H7 (cell line): Measurements from ENCODE around the gene CLEC1A. TPM values are rescaled to one million over a fixed set of nuclear protein-coding genes. Genes with fewer than 3 reads are reported as not detected.

Experiments used
- DNase-seq: peaks from one replicate; pipeline ENCODE4 v3.0.0; 2012
- H3K27me3 ChIP-seq: 2 replicates; pipeline ENCODE4 v1.6.0; 2011; ENCODE audit warnings: mild to moderate bottlenecking, low read length; ENCODE audit not compliant: control insufficient read depth, insufficient read depth
- H3K36me3 ChIP-seq: replicated peaks from 2 replicates; pipeline ENCODE4 v1.5.1; 2011; ENCODE audit warnings: low read length; ENCODE audit not compliant: control insufficient read depth, insufficient read depth
- H3K4me3 ChIP-seq: 2 replicates; pipeline ENCODE4 v1.5.1; 2011; ENCODE audit warnings: low read depth, mild to moderate bottlenecking, control low read depth, low read length, moderate library complexity; ENCODE audit not compliant: insufficient read depth
- total RNA-seq: library from RNA; depleted of rRNA; stranded (reverse); fragments of >200 nt; shearing (Covaris generic); gene quantifications from 2 replicates; pipeline ENCODE4 v1.2.3, GENCODE V29; 2014

Gene CLEC1A
- total RNA-seq, 1 experiment from 2014 or later: not detected

DNA sequence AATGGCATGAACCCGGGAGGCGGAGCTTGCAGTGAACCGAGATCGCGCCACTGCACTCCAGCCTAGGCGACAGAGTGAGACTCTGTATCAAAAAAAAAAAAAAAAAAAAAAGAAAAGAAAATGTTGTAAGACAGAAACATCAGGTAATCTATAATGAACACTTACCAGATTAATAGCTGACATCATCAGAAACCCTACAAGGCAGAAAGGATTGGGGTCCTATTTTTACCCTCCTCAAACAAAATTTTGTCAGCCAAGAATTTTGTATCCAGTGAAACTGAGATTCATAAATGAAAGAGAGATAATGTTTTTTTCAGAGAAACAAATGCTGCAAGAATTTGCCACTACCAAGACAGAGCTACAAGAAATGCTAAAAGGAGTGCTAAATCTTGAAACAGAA, 14.1 kb downstream of the CLEC1A start:
- Histone ChIP-seq H3K36me3 (no peaks in the 10 kb centered on the region), H3K4me3 (no peak overlapping the region), H3K27me3 (no peaks in the 10 kb centered on the region)
- no peak for DNase-seq

DNA sequence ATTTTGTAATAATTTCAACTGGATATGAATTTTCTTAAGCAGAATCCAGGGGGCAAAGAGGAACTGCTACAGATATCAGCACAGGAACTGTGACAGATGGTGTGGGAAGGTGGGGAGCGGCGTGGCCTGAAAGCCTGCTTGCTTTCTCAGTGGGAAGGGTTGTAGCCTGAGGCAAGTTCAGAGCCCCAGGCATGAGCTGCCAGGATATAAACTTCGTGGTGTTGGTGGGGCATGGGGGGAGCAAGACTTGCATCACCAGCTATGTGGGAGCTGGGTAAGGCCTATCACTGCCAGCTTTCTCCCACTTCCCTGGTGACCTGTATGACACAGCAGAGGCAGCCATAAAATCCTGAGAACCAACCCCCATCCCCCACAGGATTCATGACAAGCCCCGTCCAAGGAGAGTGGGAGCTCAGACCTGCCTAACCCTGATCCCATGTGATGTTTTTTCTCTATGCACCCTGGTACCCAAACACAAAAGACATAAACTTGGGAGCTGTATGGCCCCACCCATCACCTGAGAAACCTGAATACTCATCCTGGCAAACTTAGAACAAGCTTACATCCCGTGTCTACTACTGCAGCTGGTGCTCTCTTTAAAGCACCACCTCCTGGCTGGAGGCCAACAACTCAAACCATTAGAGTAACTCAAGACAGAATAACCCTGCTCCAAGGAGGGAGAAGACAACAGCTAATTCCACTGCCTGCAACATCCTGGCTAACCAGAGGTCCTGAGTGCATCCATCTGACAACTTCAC, 16.5 kb downstream of the CLEC1A start:
- no peaks in the 10 kb centered on the region for H3K27me3 ChIP-seq
- no peak for DNase-seq
- no peaks in the 10 kb centered on the region for H3K36me3 ChIP-seq
- H3K4me3 ChIP-seq: no peak overlapping the region

GRCh38 chr12:10075451-10075850, 23.3 kb downstream of the CLEC1A start:
- H3K27me3 ChIP-seq: no peaks in the 10 kb centered on the region
- DNase-seq: no peak
- H3K4me3 ChIP-seq: no peak overlapping the region
- no peaks in the 10 kb centered on the region for H3K36me3 ChIP-seq

GRCh38 chr12:10073261-10073660, 25.5 kb downstream of the CLEC1A start:
- DNase-seq: no peak
- Histone ChIP-seq H3K36me3 (no peaks in the 10 kb centered on the region), H3K27me3 (no peaks in the 10 kb centered on the region), H3K4me3 (no peak overlapping the region)

DNA sequence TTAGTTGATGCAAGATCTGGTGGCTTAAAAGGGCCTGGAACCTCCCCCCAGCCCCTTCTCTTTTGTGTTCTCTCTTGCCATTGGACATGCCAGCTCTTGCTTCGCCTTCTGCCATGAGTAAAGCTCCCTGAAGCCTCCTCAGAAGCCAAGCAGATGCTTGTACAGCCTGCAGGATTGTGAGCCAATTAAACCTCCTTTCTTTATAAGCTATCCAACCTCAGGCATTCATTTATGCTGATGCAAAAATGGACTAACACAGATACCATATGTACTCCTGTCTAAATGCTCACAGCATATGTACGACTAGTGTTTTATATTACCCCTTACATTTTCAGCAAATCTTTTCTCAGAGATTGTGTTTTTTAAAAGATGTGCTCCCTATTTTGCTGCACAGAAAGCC, 26.7 kb downstream of the CLEC1A start:
- DNase-seq: no peak
- Histone ChIP-seq H3K4me3 (no peak overlapping the region), H3K27me3 (no peaks in the 10 kb centered on the region), H3K36me3 (no peaks in the 10 kb centered on the region)

GRCh38 chr12:10070380-10070779, 28.4 kb downstream of the CLEC1A start:
- no peaks in the 10 kb centered on the region for H3K27me3 ChIP-seq
- no peak for DNase-seq
- H3K36me3 ChIP-seq: no peaks in the 10 kb centered on the region
- H3K4me3 ChIP-seq: no peak overlapping the region

- H3K4me3 ChIP-seq: no peak overlapping the region
- H3K27me3 ChIP-seq: no peaks in the 10 kb centered on the region
- no peak for DNase-seq
- H3K36me3 ChIP-seq: no peaks in the 10 kb centered on the region
These were observed 28.8 kb downstream of the CLEC1A start for GRCh38 chr12:10069976-10070375.

DNA sequence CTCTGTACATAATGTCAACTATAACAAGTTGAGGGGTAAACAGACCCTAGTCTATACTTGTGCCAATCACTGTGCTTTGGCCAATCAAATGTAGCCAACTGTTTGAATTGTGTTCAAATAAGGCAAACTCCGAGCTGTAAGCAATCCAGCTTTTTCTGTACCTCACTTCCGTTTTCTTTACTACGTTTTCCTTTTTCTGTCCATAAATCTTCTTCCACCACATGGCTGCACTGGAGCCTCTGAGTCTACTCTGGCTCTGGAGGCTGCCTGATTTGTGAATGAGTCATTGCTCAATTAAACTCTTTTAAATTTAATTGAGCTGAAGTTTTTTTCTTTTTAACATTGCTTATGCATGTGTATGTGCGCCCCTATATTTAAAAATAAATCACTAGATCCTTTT, 29.7 kb downstream of the CLEC1A start:
- no peaks in the 10 kb centered on the region for H3K36me3 ChIP-seq
- no peak for DNase-seq

GRCh38 chr12:10068644-10069043, 30.1 kb downstream of the CLEC1A start:
- Histone ChIP-seq H3K4me3 (no peak overlapping the region), H3K36me3 (no peaks in the 10 kb centered on the region), H3K27me3 (no peaks in the 10 kb centered on the region)
- no peak for DNase-seq

More for the DNA sequence above, 29.7 kb downstream of the CLEC1A start:
- Histone ChIP-seq H3K27me3 (no peaks in the 10 kb centered on the region), H3K4me3 (no peak overlapping the region)

DNA sequence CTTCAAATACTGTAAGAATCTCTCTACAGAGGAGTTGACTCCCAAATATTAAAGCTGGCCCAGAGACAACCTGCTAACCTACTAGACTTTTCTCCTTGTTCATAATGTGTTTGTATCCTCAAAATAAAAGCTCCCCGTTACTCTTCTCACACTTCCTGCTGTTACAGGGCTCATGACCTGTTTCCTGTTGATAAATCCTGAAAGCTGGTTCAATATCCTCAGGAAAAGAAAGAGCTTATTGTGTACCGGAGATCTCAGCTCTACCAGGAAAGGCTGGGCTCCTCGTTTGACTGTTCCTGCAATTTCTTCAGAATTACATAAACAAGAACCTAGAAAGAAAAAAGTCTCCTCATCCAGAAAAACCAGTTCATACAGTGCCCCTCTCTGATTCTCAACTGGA, 30.8 kb downstream of the CLEC1A start:
- H3K27me3 ChIP-seq: no peaks in the 10 kb centered on the region
- no peak overlapping the region for H3K4me3 ChIP-seq
- no peak for DNase-seq
- no peaks in the 10 kb centered on the region for H3K36me3 ChIP-seq

GRCh38 chr12:10067264-10067663, 31.5 kb downstream of the CLEC1A start:
- Histone ChIP-seq H3K27me3 (no peaks in the 10 kb centered on the region), H3K36me3 (no peaks in the 10 kb centered on the region), H3K4me3 (no peak overlapping the region)
- no peak for DNase-seq

GRCh38 chr12:10065241-10065640, 33.5 kb downstream of the CLEC1A start:
- Histone ChIP-seq H3K4me3 (no peak overlapping the region), H3K36me3 (no peaks in the 10 kb centered on the region), H3K27me3 (no peaks in the 10 kb centered on the region)
- DNase-seq: no peak

DNA sequence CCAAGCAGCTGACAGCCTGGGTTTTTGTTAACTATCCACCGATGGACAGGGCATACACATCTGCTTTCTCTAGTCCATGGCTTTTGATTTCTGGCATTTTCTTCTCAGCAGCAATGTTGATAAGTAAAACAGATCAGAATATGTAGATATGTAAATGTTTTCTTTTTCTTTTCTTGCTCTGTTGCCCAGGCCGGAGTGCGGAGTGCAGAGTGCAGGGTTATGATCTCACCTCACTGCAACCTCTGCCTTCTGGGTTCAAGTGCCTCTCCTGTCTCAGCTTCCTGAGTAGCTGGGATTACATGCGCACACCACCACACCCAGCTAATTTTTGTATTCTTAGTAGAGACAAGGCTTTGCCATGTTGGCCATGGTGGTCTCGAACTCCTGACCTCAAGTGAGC, 40.4 kb downstream of the CLEC1A start:
- no peaks in the 10 kb centered on the region for H3K36me3 ChIP-seq

GRCh38 chr12:10052193-10052913, 46.4 kb downstream of the CLEC1A start:
- Histone ChIP-seq H3K4me3 (no peak overlapping the region), H3K36me3 (no peaks in the 10 kb centered on the region), H3K27me3 (no peaks in the 10 kb centered on the region)
- no peak for DNase-seq

More for the DNA sequence above, 40.4 kb downstream of the CLEC1A start:
- H3K27me3 ChIP-seq: no peaks in the 10 kb centered on the region
- H3K4me3 ChIP-seq: no peak overlapping the region
- no peak for DNase-seq

- H3K4me3 ChIP-seq: no peak overlapping the region
- no peaks in the 10 kb centered on the region for H3K36me3 ChIP-seq
- no peak for DNase-seq
These were observed 50.3 kb downstream of the CLEC1A start for GRCh38 chr12:10048526-10048925.

More at GRCh38 chr12:10048526-10048925, 50.3 kb downstream of the CLEC1A start:
- no peaks in the 10 kb centered on the region for H3K27me3 ChIP-seq
